ENCODE results near the gene TNS3.

DNA sequence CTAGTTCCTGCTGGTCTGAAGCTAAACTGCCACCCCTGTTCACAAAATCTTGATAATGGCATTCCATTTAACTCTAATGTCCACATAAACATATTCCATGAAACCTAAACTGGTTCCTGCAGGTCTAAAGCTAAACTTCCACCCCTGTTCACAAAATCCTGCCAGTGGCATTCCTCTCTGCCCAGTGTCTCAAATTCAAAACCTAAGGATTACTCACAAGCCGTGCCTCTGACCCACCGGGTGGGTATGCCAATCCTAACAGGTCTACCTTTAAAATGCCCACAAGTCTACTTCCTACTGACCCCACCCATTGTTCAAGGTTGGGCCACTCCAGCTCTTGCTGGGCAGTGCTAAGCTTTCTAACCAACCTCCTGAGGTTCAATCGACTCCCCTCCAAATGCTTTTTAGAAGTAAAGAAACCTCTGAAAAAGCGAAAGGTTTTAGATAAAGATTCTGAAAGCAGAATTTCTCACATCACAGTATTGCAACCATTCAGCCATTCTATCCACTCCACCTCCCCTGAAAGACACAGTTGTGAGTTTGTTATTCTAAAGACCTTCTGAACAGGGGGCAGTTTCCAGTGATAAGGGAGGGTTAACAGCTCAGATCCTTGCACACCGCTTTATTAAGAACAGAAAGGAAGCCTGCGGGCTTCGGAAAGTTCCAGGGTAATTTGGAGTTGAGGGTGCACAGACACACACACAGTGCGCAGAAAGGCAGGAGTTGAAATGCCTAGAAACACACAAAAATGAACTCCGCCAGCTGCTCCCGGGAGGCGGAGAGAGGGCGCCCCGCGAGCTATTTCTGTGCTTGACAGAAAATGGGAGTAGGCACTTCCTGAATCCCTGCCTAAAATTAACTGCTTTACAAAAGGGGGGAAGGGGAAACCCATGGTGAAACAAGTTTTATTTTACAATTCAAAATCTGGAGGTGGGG is 87.7 kb downstream of the TNS3 start:
- no peak for TF ChIP-seq CTCF (IDR thresholded peaks at IDR 0.05; ENCODE audit: low read depth, low read length, poor library complexity, severe bottlenecking)
- no peak for TF ChIP-seq EZH2phosphoT487 (IDR thresholded peaks at IDR 0.05; ENCODE audit: borderline replicate concordance, low read length)

All from DOHH2 (cell line).